HepG2 (cell line): ENCODE measurements around the gene COPE. TPM values are rescaled to one million over a fixed set of nuclear protein-coding genes. Genes with fewer than 3 reads are reported as not detected.

ENCODE experiments used
- ATAC-seq: fragments of 200-7000 bp; cut with Tn5 transposase; 3 replicates; pipeline ENCODE4 v1.9.1; 2020; ENCODE audit warnings: mild to moderate bottlenecking, moderate library complexity
- BruUV-seq: library from RNA; stranded (reverse); fragments of 400-500 nt; replicated peaks from 2 replicates; lab custom pipeline; 2021; lab: Mats Ljungman, UMichigan
- CTCF ChIA-PET: fragments of 300-600 bp; formaldehyde crosslinking; extraction: SDS; loops from one replicate; lab custom pipeline; 2021; ENCODE audit warnings: low total read pairs, inconsistent platforms, low intra/inter-chr PET ratio; lab: Yijun Ruan, JAX
- POLR2A ChIA-PET: fragments of 350-600 bp; sonication (Branson Sonifier 250); formaldehyde crosslinking; loops from one replicate; lab custom pipeline; 2020; ENCODE audit warnings: antibody characterized with exemption, inconsistent platforms; lab: Yijun Ruan, JAX
- DNase-seq: peaks from one replicate; pipeline ENCODE4 v3.0.0-alpha.2; 2015; ENCODE audit warnings: low spot score
- FAIRE-seq: peaks from 3 replicates; lab custom pipeline; 2011; peaks lifted over from hg19 to GRCh38; lab: Jason Lieb, UNC
- H2AFZ ChIP-seq: one replicate; pipeline ENCODE4 v1.6.1; 2011; ENCODE audit warnings: low read length, inconsistent platforms
- H3K27ac ChIP-seq: fragments of 300-600 bp; 3 replicates; pipeline ENCODE4 v1.8.0; 2011; ENCODE audit warnings: mixed run types, mild to moderate bottlenecking, mixed read lengths, low read length, inconsistent platforms; ENCODE audit not compliant: insufficient read depth; ENCODE audit errors: extremely low read length
- H3K27me3 ChIP-seq, 2 experiments: fragments of 200-600 bp in 1 of 2; 2 replicates in 1 of 2; 3 replicates in 1 of 2; pipeline versions ENCODE4 v1.6.0 to v1.8.0; 2011; ENCODE audit warnings: low read length in 2 of 2, mild to moderate bottlenecking in 2 of 2, moderate library complexity in 2 of 2, inconsistent platforms in 1 of 2; ENCODE audit not compliant: insufficient read depth in 2 of 2, control insufficient read depth in 1 of 2
- H3K36me3 ChIP-seq, 2 experiments: fragments of 200-600 bp in 1 of 2; replicated peaks in 1 of 2; 2 replicates in 1 of 2; 3 replicates in 1 of 2; pipeline versions ENCODE4 v1.5.1 to v1.8.0; 2011; ENCODE audit warnings: low read length in 2 of 2, inconsistent platforms in 1 of 2; ENCODE audit not compliant: insufficient read depth in 2 of 2, control insufficient read depth in 1 of 2
- H3K4me1 ChIP-seq: 2 replicates; pipeline ENCODE4 v1.5.1; 2012; ENCODE audit warnings: low read length, inconsistent platforms; ENCODE audit not compliant: insufficient read depth
- H3K4me2 ChIP-seq: 2 replicates; pipeline ENCODE4 v1.6.0; 2011; ENCODE audit warnings: low read depth, low read length, inconsistent platforms
- H3K4me3 ChIP-seq, 3 experiments: fragments of 200-600 bp in 1 of 3; sonication (generic), shearing (Covaris generic) in 1 of 3; replicated peaks in 1 of 3; 2 replicates each; pipeline ENCODE4 v1.5.1; 2011 to 2016; ENCODE audit warnings: low read length in 3 of 3, inconsistent platforms in 2 of 3, low read depth in 2 of 3, mild to moderate bottlenecking in 2 of 3, control low read depth in 1 of 3, mixed read lengths in 1 of 3; ENCODE audit not compliant: insufficient read depth in 1 of 3
- H3K79me2 ChIP-seq: one replicate; pipeline ENCODE4 v1.6.1; 2011; ENCODE audit warnings: low read length, inconsistent platforms; ENCODE audit not compliant: insufficient read depth
- H3K9ac ChIP-seq: 2 replicates; pipeline ENCODE4 v1.6.0; 2011; ENCODE audit warnings: mild to moderate bottlenecking, low read depth, low read length, inconsistent platforms; ENCODE audit not compliant: insufficient read depth
- H3K9me3 ChIP-seq: 2 replicates; pipeline ENCODE4 v1.5.1; 2012; ENCODE audit warnings: mild to moderate bottlenecking, low read length
- H4K20me1 ChIP-seq: 2 replicates; pipeline ENCODE4 v1.6.0; 2011; ENCODE audit warnings: inconsistent platforms, mild to moderate bottlenecking, low read length, moderate library complexity; ENCODE audit not compliant: insufficient read depth
- ARNT2 ChIP-seq: sonication (generic); formaldehyde crosslinking; IDR thresholded peaks from 2 replicates; pipeline ENCODE4 v1.8.0; 2022; ENCODE audit warnings: mild to moderate bottlenecking, low read depth, missing genetic modification reagents, moderate library complexity
- ATF1 ChIP-seq: IDR thresholded peaks from 2 replicates; pipeline ENCODE4 v1.6.1; 2016; ENCODE audit warnings: mild to moderate bottlenecking, control low read depth
- ELF3 ChIP-seq: IDR thresholded peaks from 2 replicates; pipeline ENCODE4 v1.6.1; 2016; ENCODE audit warnings: missing genetic modification reagents, missing compliant biosample characterization
- HOXA3 ChIP-seq: sonication (generic); formaldehyde crosslinking; IDR thresholded peaks from 2 replicates; pipeline ENCODE4 v1.5.0; 2020; ENCODE audit warnings: missing genetic modification reagents
- MBNL3 ChIP-seq: fragments of 250-450 bp; sonication (Bioruptor Pico); conservative IDR thresholded peaks from 2 replicates; pipeline ENCODE4 v1.8.0; 2022; ENCODE audit warnings: mild to moderate bottlenecking, inconsistent platforms
- MEIS2 ChIP-seq: sonication (generic); formaldehyde crosslinking; IDR thresholded peaks from 2 replicates; pipeline ENCODE4 v1.9.0; 2021; ENCODE audit warnings: mild to moderate bottlenecking, missing genetic modification reagents
- NR2C2 ChIP-seq: sonication (generic); formaldehyde crosslinking; IDR thresholded peaks from 2 replicates; pipeline ENCODE4 v1.4.0; 2020; ENCODE audit warnings: missing genetic modification reagents, mild to moderate bottlenecking, moderate library complexity, borderline replicate concordance
- SAP130 ChIP-seq: IDR thresholded peaks from 2 replicates; pipeline ENCODE4 v1.6.1; 2016; ENCODE audit warnings: low read depth
- ZMYM4 ChIP-seq: sonication (generic); formaldehyde crosslinking; IDR thresholded peaks from 2 replicates; pipeline ENCODE4 v1.8.1; 2023; ENCODE audit warnings: mild to moderate bottlenecking, missing genetic modification reagents
- ZNF367 ChIP-seq: sonication (generic); formaldehyde crosslinking; IDR thresholded peaks from 2 replicates; pipeline ENCODE4 v1.4.0; 2020; ENCODE audit warnings: missing genetic modification reagents, borderline replicate concordance
- ZNF749 ChIP-seq: sonication (generic); formaldehyde crosslinking; IDR thresholded peaks from 2 replicates; pipeline ENCODE4 v1.8.0; 2022; ENCODE audit warnings: mild to moderate bottlenecking, missing genetic modification reagents, moderate library complexity, borderline replicate concordance
- ZNF777 ChIP-seq: sonication (generic); formaldehyde crosslinking; IDR thresholded peaks from 2 replicates; pipeline ENCODE4 v1.4.0; 2020; ENCODE audit warnings: missing genetic modification reagents
- WGBS: methylation state at CpG from one replicate; pipeline ENCODE4 v1.1.6; 2017; ENCODE audit warnings: low lambda C conversion rate; 5-methylcytosine and 5-hydroxymethylcytosine counted together
- in situ Hi-C: cut with HindIII; loops from 2 replicates; pipeline ENCODE4 v1.10.0; 2017; ENCODE audit warnings: low pct_unique_long_range_greater_than_20kb; ENCODE audit not compliant: extremely low pct_ligation_motif_present
- intact Hi-C: fragments of 100-400 bp; cut with micrococcal nuclease; formaldehyde crosslinking; loops from one replicate; pipeline ENCODE4 v1.10.0; 2022; ENCODE audit not compliant: unreplicated experiment
- polyA plus RNA-seq, 8 experiments: library from polyadenylated mRNA; depleted of rRNA in 3 of 8; stranded (reverse) in 7 of 8; unstranded in 1 of 8; fragments of >200 nt; fragmentation: Illumina TruSeq in 4 of 8; extraction: Trizol in 4 of 8; gene quantifications; 2 replicates each; pipeline versions ENCODE4 v1.2.1 to v1.2.3, GENCODE V29; 2011 to 2016; ENCODE audit warnings: low read depth in 4 of 8, missing spikeins in 1 of 8, mixed read lengths in 1 of 8; ENCODE audit not compliant: insufficient read depth in 1 of 8
- total RNA-seq, 5 experiments: library from RNA; depleted of rRNA; stranded (reverse); fragments of >200 nt; fragmentation: Illumina TruSeq; extraction: Trizol; gene quantifications; 2 replicates each; pipeline ENCODE4 v1.2.3, GENCODE V29; 2016; ENCODE audit warnings: low read depth in 1 of 5
- TF ChIP-seq, protein P1 (sequence below): sonication (generic); formaldehyde crosslinking; IDR thresholded peaks from 2 replicates; pipeline ENCODE4 v1.8.1; 2022; ENCODE audit warnings: low read depth, mild to moderate bottlenecking, missing genetic modification reagents
- TF ChIP-seq, protein P2 (sequence below): sonication (generic); formaldehyde crosslinking; IDR thresholded peaks from 2 replicates; pipeline ENCODE4 v1.5.0; 2020; ENCODE audit warnings: missing genetic modification reagents
- TF ChIP-seq, protein P3 (sequence below): sonication (generic); formaldehyde crosslinking; IDR thresholded peaks from 2 replicates; pipeline ENCODE4 v1.5.0; 2020; ENCODE audit warnings: missing genetic modification reagents, mild to moderate bottlenecking, borderline replicate concordance

COPE gene
- total and polyA plus RNA-seq, 2 of the 13 experiments (the other 11 are each of a cell fraction or from before 2014, with no cell fraction given): 189 to 205 TPM

DNA sequence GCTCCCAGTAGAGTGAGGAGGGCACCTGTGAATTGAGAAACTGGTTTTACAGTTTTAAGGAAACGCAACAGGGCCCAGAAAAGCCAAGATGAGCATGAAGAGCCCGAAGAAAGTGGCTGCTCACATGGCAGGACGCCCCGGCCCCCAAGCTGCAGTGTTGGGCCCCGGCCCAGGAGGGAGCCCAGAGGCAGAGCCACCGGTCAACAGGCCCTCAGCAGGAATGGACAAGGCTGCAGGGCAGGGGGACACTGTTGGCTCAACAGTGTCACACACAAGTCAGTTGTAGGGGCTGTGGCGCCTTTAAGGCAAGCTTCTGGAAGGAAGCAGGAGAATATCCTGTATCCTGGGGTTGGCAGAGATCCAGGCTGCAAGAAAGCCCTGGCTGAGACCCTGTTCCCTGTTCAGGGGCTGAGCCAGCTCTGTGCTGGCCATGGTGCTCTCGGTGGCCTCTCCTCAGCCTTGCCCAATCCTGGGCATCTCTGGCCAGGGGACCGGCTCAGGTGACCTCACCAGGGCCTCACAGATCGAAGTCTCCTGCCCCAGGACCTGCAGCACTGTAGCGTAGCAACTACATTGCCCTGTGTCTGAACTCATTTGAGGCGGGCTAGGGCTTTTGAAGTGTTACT lies 59.4 kb downstream of the COPE start:
- no peak for FAIRE-seq
- 98% methylated on average over 8 of the region's 12 CpGs for WGBS
- peaks cover 65 to 94% of the 10 kb centered on the region in 2 experiments for H3K36me3 ChIP-seq
- H3K27me3 ChIP-seq: no peaks in the 10 kb centered on the region
- H3K4me2 ChIP-seq: no peak overlapping the region
- H3K9me3 ChIP-seq: no peaks in the 10 kb centered on the region
- intact Hi-C loops: no loop called here
- 0 out of 3 replicates have a peak, but pooled peaks have one; percentile 11 for ATAC-seq
- H3K9ac ChIP-seq: no peak overlapping the region
- in situ Hi-C loops: no loop called here
- no peak overlapping the region for H3K27ac ChIP-seq
- H3K4me3 ChIP-seq: no peak overlapping the region
- BruUV-seq: no TSS peak
- no peaks in the 10 kb centered on the region for H3K4me1 ChIP-seq
- H3K79me2 ChIP-seq: no peaks in the 10 kb centered on the region
- no peak overlapping the region for H2AFZ ChIP-seq
- POLR2A ChIA-PET: no interaction called here
- CTCF ChIA-PET: no interaction called here
- H4K20me1 ChIP-seq: 0 out of 2 replicates have a peak, but pooled peaks cover under 1% of the 10 kb centered on the region
- no peak for DNase-seq
- TF ChIP-seq ZMYM4 (CRISPR knock-in tag) (no peak), ZNF749 (CRISPR knock-in tag) (no peak), ARNT2 (CRISPR knock-in tag) (no peak), ZNF777 (CRISPR knock-in tag) (no peak), HOXA3 (CRISPR knock-in tag) (no peak), ELF3 (CRISPR knock-in tag) (no peak), SAP130 (CRISPR knock-in tag) (no peak), MBNL3 (CRISPR knock-in tag) (no peak), NR2C2 (CRISPR knock-in tag) (no peak), ZNF367 (CRISPR knock-in tag) (no peak), ATF1 (CRISPR knock-in tag) (no peak), MEIS2 (CRISPR knock-in tag) (no peak)
- TF ChIP-seq, protein P1, sequence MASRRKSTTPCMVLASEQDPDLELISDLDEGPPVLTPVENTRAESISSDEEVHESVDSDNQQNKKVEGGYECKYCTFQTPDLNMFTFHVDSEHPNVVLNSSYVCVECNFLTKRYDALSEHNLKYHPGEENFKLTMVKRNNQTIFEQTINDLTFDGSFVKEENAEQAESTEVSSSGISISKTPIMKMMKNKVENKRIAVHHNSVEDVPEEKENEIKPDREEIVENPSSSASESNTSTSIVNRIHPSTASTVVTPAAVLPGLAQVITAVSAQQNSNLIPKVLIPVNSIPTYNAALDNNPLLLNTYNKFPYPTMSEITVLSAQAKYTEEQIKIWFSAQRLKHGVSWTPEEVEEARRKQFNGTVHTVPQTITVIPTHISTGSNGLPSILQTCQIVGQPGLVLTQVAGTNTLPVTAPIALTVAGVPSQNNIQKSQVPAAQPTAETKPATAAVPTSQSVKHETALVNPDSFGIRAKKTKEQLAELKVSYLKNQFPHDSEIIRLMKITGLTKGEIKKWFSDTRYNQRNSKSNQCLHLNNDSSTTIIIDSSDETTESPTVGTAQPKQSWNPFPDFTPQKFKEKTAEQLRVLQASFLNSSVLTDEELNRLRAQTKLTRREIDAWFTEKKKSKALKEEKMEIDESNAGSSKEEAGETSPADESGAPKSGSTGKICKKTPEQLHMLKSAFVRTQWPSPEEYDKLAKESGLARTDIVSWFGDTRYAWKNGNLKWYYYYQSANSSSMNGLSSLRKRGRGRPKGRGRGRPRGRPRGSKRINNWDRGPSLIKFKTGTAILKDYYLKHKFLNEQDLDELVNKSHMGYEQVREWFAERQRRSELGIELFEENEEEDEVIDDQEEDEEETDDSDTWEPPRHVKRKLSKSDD (CRISPR knock-in tag): no peak
- TF ChIP-seq, protein P2, sequence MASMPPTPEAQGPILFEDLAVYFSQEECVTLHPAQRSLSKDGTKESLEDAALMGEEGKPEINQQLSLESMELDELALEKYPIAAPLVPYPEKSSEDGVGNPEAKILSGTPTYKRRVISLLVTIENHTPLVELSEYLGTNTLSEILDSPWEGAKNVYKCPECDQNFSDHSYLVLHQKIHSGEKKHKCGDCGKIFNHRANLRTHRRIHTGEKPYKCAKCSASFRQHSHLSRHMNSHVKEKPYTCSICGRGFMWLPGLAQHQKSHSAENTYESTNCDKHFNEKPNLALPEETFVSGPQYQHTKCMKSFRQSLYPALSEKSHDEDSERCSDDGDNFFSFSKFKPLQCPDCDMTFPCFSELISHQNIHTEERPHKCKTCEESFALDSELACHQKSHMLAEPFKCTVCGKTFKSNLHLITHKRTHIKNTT (CRISPR knock-in tag): no peak
- TF ChIP-seq, protein P3, sequence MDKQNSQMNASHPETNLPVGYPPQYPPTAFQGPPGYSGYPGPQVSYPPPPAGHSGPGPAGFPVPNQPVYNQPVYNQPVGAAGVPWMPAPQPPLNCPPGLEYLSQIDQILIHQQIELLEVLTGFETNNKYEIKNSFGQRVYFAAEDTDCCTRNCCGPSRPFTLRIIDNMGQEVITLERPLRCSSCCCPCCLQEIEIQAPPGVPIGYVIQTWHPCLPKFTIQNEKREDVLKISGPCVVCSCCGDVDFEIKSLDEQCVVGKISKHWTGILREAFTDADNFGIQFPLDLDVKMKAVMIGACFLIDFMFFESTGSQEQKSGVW: no peak
